Measurements from ENCODE around the gene GAR1.

DNA sequence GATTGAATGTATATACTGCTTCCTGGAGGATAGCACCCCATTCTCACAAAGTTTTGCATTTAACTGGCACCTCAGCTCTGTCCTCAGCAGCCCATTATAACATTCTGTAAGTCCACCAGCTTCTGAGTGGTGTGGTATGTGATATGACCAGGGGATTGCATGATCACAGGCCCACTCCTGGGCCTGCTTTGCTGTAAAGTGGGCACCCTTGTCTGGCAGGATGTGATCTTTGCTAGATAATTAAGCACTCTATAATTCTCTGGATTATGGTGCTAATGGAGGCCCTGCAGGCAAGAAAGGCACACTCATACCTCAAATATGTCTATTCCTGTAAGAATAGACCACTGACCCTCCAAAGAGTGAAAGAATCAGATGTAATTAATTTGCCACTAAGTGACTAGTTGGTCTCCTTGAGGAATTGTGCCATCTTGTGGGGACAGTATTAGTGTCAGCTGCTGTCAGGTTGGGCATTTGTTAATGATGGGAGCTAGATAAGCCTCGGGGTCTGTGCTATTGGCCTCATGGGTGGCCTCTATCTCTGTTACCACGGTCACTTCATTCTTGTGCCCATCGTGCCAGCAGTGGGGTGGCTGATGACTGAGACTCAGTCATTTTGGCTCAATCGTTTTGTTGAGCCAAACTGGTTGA is 11.5 kb upstream of the GAR1 start:
- TF ChIP-seq, protein P1, sequence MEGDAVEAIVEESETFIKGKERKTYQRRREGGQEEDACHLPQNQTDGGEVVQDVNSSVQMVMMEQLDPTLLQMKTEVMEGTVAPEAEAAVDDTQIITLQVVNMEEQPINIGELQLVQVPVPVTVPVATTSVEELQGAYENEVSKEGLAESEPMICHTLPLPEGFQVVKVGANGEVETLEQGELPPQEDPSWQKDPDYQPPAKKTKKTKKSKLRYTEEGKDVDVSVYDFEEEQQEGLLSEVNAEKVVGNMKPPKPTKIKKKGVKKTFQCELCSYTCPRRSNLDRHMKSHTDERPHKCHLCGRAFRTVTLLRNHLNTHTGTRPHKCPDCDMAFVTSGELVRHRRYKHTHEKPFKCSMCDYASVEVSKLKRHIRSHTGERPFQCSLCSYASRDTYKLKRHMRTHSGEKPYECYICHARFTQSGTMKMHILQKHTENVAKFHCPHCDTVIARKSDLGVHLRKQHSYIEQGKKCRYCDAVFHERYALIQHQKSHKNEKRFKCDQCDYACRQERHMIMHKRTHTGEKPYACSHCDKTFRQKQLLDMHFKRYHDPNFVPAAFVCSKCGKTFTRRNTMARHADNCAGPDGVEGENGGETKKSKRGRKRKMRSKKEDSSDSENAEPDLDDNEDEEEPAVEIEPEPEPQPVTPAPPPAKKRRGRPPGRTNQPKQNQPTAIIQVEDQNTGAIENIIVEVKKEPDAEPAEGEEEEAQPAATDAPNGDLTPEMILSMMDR (IDR thresholded peaks at IDR 0.05) = peak in 1 of 2 donors; percentile 20
- TF ChIP-seq EP300 (IDR thresholded peaks at IDR 0.05) = no peak

All from suprapubic skin (tissue), 3 donors.